NT2/D1 (cell line): ENCODE data around the gene RMND1.

ENCODE experiments used
- YY1 ChIP-seq: IDR thresholded peaks from 2 replicates; pipeline ENCODE4 v1.6.1; 2011; ENCODE audit not compliant: insufficient read length, insufficient read depth
- ZNF274 ChIP-seq: IDR thresholded peaks from 2 replicates; pipeline ENCODE4 v1.6.1; 2011; ENCODE audit warnings: mild to moderate bottlenecking, low read depth, low read length

DNA sequence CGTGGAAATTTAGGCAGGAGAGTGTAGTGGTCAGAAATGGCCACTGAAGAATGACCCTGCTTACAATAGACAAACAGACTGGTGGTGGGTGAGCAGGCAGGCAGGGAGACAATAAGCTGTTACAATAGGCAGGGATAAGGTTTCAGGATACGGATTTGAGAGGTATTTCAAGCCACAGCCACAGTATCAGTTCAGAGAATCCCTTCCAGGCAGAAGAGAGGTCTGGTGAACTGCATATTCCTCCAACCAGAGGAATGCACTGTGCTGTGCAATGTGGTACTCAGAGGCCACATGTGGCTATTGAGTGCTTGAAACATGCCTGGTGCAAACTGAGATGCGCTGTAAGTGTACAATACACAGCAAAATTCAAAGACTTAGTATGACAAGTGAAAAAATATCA lies 20.6 kb downstream of the RMND1 start:
- no peak for TF ChIP-seq ZNF274
- TF ChIP-seq YY1: no peak
